B cell (primary cell): ENCODE results near the gene SECTM1. TPM values are rescaled to one million over a fixed set of nuclear protein-coding genes. Genes with fewer than 3 reads are reported as not detected.
A peak's percentile ranks its signal among the peaks of the same experiment; 100 is the strongest.

Experiments
- ATAC-seq: fragments of 200-7000 bp; cut with Tn5 transposase; one replicate; pipeline ENCODE4 v1.10.0; 2021; ENCODE audit warnings: low read depth, mild to moderate bottlenecking, moderate number of reproducible peaks, moderate library complexity
- CTCF ChIA-PET: fragments of 350-600 bp; sonication (Branson Sonifier 250); formaldehyde crosslinking; loops from one replicate; lab custom pipeline; 2021; ENCODE audit warnings: antibody characterized with exemption, inconsistent platforms; lab: Charles Lee
- POLR2A ChIA-PET: fragments of 350-600 bp; sonication (Branson Sonifier 250); formaldehyde crosslinking; loops from one replicate; lab custom pipeline; 2021; ENCODE audit warnings: antibody characterized with exemption; lab: Charles Lee
- DNase-seq: peaks from one replicate; pipeline ENCODE4 v3.0.0; 2013
- H2AFZ ChIP-seq: 2 replicates; pipeline ENCODE4 v1.6.1; 2012; ENCODE audit warnings: mild to moderate bottlenecking, low read depth, low read length; ENCODE audit not compliant: insufficient read depth, poor library complexity, severe bottlenecking
- H3K27ac ChIP-seq, 2 donors: 1 replicate in 1 of 2; 2 replicates in 1 of 2; pipeline ENCODE4 v1.5.1; 2012 to 2013; ENCODE audit warnings: low read length in 2 of 2, mild to moderate bottlenecking in 2 of 2, moderate library complexity in 1 of 2
- H3K27me3 ChIP-seq, 4 experiments: fragments of 200-600 bp in 1 of 4; sonication (generic) in 1 of 4; replicated peaks in 1 of 4; 1 replicate in 2 of 4; 2 replicates in 2 of 4; pipeline versions ENCODE4 v1.6.1 to v1.7.0; 2013 to 2016; ENCODE audit warnings: low read length in 3 of 4, mild to moderate bottlenecking in 2 of 4, mixed read lengths in 1 of 4, moderate library complexity in 1 of 4; ENCODE audit not compliant: insufficient read depth in 4 of 4, control insufficient read depth in 3 of 4; ENCODE audit errors: control extremely low read depth in 1 of 4
- H3K36me3 ChIP-seq, 2 experiments: replicated peaks in 1 of 2; 1 replicate in 1 of 2; 2 replicates in 1 of 2; pipeline versions ENCODE4 v1.6.1 to v1.7.1; 2013; ENCODE audit warnings: low read length in 1 of 2; ENCODE audit not compliant: insufficient read depth in 2 of 2, control insufficient read depth in 1 of 2; ENCODE audit errors: control extremely low read depth in 1 of 2, extremely low read depth in 1 of 2
- H3K4me1 ChIP-seq, 2 donors: fragments of 200-600 bp in 1 of 2; sonication (generic) in 1 of 2; 1 replicate in 1 of 2; 2 replicates in 1 of 2; pipeline versions ENCODE4 v1.5.1 to v1.6.1; 2013 to 2017; ENCODE audit warnings: low read length in 2 of 2; ENCODE audit not compliant: control insufficient read depth in 2 of 2, insufficient read depth in 2 of 2
- H3K4me2 ChIP-seq: replicated peaks from 2 replicates; pipeline ENCODE3; 2012; ENCODE audit warnings: mild to moderate bottlenecking, low read depth, low read length; ENCODE audit not compliant: poor library complexity, severe bottlenecking
- H3K4me3 ChIP-seq, 5 experiments: fragments of 200-600 bp in 1 of 5; sonication (generic) in 1 of 5; 1 replicate in 3 of 5; 2 replicates in 2 of 5; pipeline versions ENCODE4 v1.5.1 to v1.7.0; 2011 to 2016; ENCODE audit warnings: low read length in 4 of 5, mild to moderate bottlenecking in 4 of 5, low read depth in 2 of 5, control low read depth in 1 of 5, moderate library complexity in 1 of 5; ENCODE audit not compliant: insufficient read depth in 1 of 5; ENCODE audit errors: control extremely low read depth in 1 of 5, extremely low read depth in 1 of 5
- H3K79me2 ChIP-seq: fragments of 200-600 bp; sonication (generic); one replicate; pipeline ENCODE4 v1.6.0; 2016; ENCODE audit warnings: low read length; ENCODE audit not compliant: control insufficient read depth, insufficient read depth
- H3K9ac ChIP-seq: fragments of 200-600 bp; sonication (generic); 2 replicates; pipeline ENCODE4 v1.6.1; 2017; ENCODE audit warnings: mild to moderate bottlenecking, low read length, moderate library complexity
- H3K9me3 ChIP-seq, 3 donors: one replicate each; pipeline versions ENCODE4 v1.6.1 to v1.7.1; 2013; ENCODE audit warnings: low read length in 2 of 3; ENCODE audit not compliant: control insufficient read depth in 2 of 3, insufficient read depth in 1 of 3; ENCODE audit errors: control extremely low read depth in 1 of 3
- H4K20me1 ChIP-seq: 2 replicates; pipeline ENCODE4 v1.6.0; 2012; ENCODE audit warnings: mild to moderate bottlenecking, low read length; ENCODE audit not compliant: insufficient read depth, control insufficient read depth, poor library complexity, severe bottlenecking
- H3K27ac Mint-ChIP-seq: one replicate; pipeline ENCODE4 v1.8.0; 2021; ENCODE audit warnings: mixed read lengths
- H3K27me3 Mint-ChIP-seq: one replicate; pipeline ENCODE4 v1.8.0; 2021; ENCODE audit warnings: mixed read lengths
- H3K4me1 Mint-ChIP-seq: one replicate; pipeline ENCODE4 v1.8.0; 2021; ENCODE audit warnings: mixed read lengths
- H3K4me3 Mint-ChIP-seq: one replicate; pipeline ENCODE4 v1.8.0; 2021; ENCODE audit warnings: mixed read lengths
- H3K9me3 Mint-ChIP-seq: one replicate; pipeline ENCODE4 v1.8.0; 2022; ENCODE audit warnings: mixed read lengths; ENCODE audit not compliant: insufficient read depth
- EZH2 ChIP-seq: IDR thresholded peaks from 2 replicates; pipeline ENCODE4 v1.6.1; 2012; ENCODE audit warnings: borderline replicate concordance, low read depth, mild to moderate bottlenecking, moderate library complexity, low read length; ENCODE audit not compliant: insufficient read depth, poor library complexity, severe bottlenecking
- WGBS: methylation state at CpG from one replicate; pipeline ENCODE4 v1.1.5; 2013; ENCODE audit warnings: missing lambda C conversion rate; ENCODE audit not compliant: insufficient coverage; 5-methylcytosine and 5-hydroxymethylcytosine counted together
- intact Hi-C: fragments of 100-400 bp; cut with micrococcal nuclease; formaldehyde crosslinking; loops from one replicate; pipeline ENCODE4 v1.10.0; 2022
- polyA plus RNA-seq: library from polyadenylated mRNA; depleted of rRNA; stranded (reverse); fragments of >200 nt; gene quantifications from 2 replicates; pipeline ENCODE4 v1.2.3, GENCODE V29; 2012
- total RNA-seq, 2 donors: library from RNA; stranded (reverse); fragments of 120-200 nt in 1 of 2; gene quantifications; 1 replicate in 1 of 2; 2 replicates in 1 of 2; pipeline versions ENCODE4 v1.2.3 to v1.2.4, GENCODE V29; 2013 to 2022
- TF ChIP-seq, protein P1 (sequence below): fragments of 200-600 bp; IDR thresholded peaks from one replicate; pipeline ENCODE4 v1.8.0; 2022; ENCODE audit warnings: antibody characterized with exemption, mild to moderate bottlenecking

SECTM1 gene
- total and polyA plus RNA-seq, 2 donors (not counting 1 experiment from before 2014, with no cell fraction given) = 0.17 to 1.2 TPM

DNA sequence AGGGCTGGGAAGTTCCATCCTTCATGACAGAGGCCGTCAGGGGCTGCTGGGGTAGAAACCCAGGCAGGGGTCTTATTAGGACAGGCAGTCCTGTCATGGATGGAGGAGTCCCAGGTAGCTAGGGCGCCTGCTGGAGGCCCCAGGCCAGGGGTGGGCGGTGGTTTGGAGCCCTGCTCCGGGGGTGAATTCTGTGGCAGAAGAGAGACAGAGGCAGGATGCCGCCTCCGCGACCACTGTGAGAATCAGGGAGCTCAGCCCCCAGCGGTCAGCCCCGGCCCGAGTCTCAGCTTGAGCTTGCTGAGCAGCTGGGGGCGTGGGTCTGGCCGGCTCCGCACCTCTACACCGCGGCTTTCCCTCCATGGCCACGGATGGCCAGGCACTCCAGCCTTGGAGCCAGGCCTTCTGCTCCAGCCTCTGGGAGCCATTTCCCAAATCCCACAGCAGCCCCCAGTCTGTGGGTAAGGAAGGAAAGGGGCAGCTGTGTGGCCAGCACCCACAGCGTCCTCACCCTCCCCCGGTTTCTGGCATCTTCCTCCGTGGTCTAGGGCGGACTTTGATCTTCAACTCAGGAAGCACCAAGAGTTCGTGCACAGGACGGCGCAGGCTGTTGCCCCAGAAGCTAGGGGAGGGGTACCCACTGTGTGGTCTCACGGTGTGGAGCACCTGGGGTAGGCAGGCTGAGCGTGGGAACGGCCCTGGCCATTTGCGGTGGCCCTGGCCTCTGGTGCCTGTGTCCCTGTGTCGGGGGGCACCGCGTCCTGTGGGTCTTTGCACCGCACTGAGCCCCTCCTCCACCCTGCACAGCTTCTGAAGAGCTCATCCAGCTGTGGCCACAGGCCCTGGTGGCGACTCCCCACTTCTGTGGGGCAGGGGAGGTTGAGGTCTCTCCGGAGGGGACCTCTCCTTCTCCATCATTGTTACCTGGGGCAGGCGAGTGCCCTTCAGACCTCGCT is 30.3 kb downstream of the SECTM1 start:
- 44% methylated on average over 31 of the region's 35 CpGs for WGBS
- Histone ChIP-seq H3K36me3 (no peaks in the 10 kb centered on the region), H3K79me2 (no peaks in the 10 kb centered on the region), H3K27me3 (no peaks in the 10 kb centered on the region), H2AFZ (peak overlapping the region; percentile 32), H3K9ac (no peak overlapping the region), H3K4me1 (peaks cover 42 to 55% of the 10 kb centered on the region in 2 donors), H3K4me2 (no peak overlapping the region), H3K4me3 (no peak overlapping the region), H3K9me3 (no peaks in the 10 kb centered on the region), H4K20me1 (no peaks in the 10 kb centered on the region), H3K27ac (no peak overlapping the region)
- ATAC-seq (no peak), DNase-seq (peak; percentile 34)
- H3K27ac Mint-ChIP-seq = no peak overlapping the region
- TF ChIP-seq, protein P1, sequence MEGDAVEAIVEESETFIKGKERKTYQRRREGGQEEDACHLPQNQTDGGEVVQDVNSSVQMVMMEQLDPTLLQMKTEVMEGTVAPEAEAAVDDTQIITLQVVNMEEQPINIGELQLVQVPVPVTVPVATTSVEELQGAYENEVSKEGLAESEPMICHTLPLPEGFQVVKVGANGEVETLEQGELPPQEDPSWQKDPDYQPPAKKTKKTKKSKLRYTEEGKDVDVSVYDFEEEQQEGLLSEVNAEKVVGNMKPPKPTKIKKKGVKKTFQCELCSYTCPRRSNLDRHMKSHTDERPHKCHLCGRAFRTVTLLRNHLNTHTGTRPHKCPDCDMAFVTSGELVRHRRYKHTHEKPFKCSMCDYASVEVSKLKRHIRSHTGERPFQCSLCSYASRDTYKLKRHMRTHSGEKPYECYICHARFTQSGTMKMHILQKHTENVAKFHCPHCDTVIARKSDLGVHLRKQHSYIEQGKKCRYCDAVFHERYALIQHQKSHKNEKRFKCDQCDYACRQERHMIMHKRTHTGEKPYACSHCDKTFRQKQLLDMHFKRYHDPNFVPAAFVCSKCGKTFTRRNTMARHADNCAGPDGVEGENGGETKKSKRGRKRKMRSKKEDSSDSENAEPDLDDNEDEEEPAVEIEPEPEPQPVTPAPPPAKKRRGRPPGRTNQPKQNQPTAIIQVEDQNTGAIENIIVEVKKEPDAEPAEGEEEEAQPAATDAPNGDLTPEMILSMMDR = no peak
- TF ChIP-seq EZH2 = no peak
- H3K27me3 Mint-ChIP-seq = peaks cover 3% of the 10 kb centered on the region
- no peaks in the 10 kb centered on the region for H3K9me3 Mint-ChIP-seq
- ChIA-PET CTCF (interaction anchor here (0.9 to 6.4 kb wide), 7 partner anchors 8 to 97 kb away, joined by 3 to 68 read pairs (median 4); no protein-coding TSS in a partner anchor), POLR2A (interaction anchor here (0.6 to 0.9 kb wide), 2 partner anchors 61 to 88 kb away, joined by 3 to 4 read pairs; no protein-coding TSS in a partner anchor)
- intact Hi-C loops = no loop called here
- H3K4me1 Mint-ChIP-seq = peaks cover 40% of the 10 kb centered on the region
- H3K4me3 Mint-ChIP-seq = no peak overlapping the region
